Thyroid gland (tissue), 4 donors: ENCODE results near the gene EHBP1.

ENCODE experiments used
- POLR2A ChIP-seq, 2 donors: fragments of 450-650 bp; IDR thresholded peaks; one replicate each; pipeline ENCODE4 v1.6.1; 2017; ENCODE audit warnings: antibody characterized with exemption in 2 of 2, mild to moderate bottlenecking in 2 of 2, moderate library complexity in 1 of 2
- TF ChIP-seq, protein P1 (sequence below), 6 experiments: fragments of 200-600 bp in 3 of 6; fragments of 450-650 bp in 3 of 6; sonication (generic) in 3 of 6; IDR thresholded peaks; one replicate each; pipeline ENCODE4 v1.5.1; 2016 to 2019; ENCODE audit warnings: antibody characterized with exemption in 6 of 6, mild to moderate bottlenecking in 2 of 6, inconsistent platforms in 1 of 6, moderate library complexity in 1 of 6

DNA sequence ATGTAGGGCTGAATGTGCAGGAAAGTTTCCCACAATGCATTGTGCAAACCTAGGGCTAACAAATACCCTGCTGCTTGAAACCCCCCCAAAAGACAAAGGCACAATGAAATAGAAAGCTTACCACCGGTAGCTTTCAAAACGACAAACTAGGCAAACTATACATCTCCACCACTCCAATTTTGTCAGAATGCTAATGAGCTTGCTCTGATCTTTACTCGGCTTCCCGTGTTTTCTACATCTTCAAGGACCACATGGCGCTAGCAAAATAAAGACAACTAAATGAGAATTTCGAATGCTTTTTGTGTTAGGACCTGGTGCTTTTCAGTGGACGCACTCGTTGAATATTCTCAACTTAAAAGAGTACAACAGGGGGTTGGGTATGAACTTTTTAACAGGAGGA lies 307.9 kb downstream of the EHBP1 start:
- TF ChIP-seq, protein P1, sequence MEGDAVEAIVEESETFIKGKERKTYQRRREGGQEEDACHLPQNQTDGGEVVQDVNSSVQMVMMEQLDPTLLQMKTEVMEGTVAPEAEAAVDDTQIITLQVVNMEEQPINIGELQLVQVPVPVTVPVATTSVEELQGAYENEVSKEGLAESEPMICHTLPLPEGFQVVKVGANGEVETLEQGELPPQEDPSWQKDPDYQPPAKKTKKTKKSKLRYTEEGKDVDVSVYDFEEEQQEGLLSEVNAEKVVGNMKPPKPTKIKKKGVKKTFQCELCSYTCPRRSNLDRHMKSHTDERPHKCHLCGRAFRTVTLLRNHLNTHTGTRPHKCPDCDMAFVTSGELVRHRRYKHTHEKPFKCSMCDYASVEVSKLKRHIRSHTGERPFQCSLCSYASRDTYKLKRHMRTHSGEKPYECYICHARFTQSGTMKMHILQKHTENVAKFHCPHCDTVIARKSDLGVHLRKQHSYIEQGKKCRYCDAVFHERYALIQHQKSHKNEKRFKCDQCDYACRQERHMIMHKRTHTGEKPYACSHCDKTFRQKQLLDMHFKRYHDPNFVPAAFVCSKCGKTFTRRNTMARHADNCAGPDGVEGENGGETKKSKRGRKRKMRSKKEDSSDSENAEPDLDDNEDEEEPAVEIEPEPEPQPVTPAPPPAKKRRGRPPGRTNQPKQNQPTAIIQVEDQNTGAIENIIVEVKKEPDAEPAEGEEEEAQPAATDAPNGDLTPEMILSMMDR (IDR thresholded peaks at IDR 0.05): no peak
- TF ChIP-seq POLR2A (IDR thresholded peaks at IDR 0.05): no peak
